GM12891 (cell line): Measurements from ENCODE around the gene SAE1.

Source experiments
- PAX5 ChIP-seq: IDR thresholded peaks from 2 replicates; pipeline ENCODE4 v1.6.1; 2011; ENCODE audit warnings: low read length, moderate library complexity, mild to moderate bottlenecking; ENCODE audit not compliant: insufficient read depth, severe bottlenecking
- POLR2A ChIP-seq: IDR thresholded peaks from 2 replicates; pipeline ENCODE4 v1.6.1; 2011; ENCODE audit warnings: low read depth, low read length, control low read depth
- POLR2AphosphoS5 ChIP-seq: IDR thresholded peaks from 2 replicates; pipeline ENCODE4 v1.6.1; 2011; ENCODE audit warnings: low read depth, low read length, control low read depth
- POU2F2 ChIP-seq: IDR thresholded peaks from 2 replicates; pipeline ENCODE4 v1.6.1; 2011; ENCODE audit warnings: low read depth, mild to moderate bottlenecking, control low read depth, low read length, moderate library complexity
- SPI1 ChIP-seq: IDR thresholded peaks from 2 replicates; pipeline ENCODE4 v1.6.1; 2011; ENCODE audit warnings: low read depth, low read length, control low read depth
- TAF1 ChIP-seq: IDR thresholded peaks from 2 replicates; pipeline ENCODE4 v1.6.1; 2011; ENCODE audit warnings: low read depth, low read length, control low read depth

- TF ChIP-seq POLR2A (no peak), POLR2AphosphoS5 (no peak), POU2F2 (no peak), TAF1 (no peak), SPI1 (no peak), PAX5 (no peak)
Observed at GRCh38 chr19:47124937-47125668, 5.5 kb upstream of the SAE1 start.
